ENCODE measurements around the gene TMEM51. TPM values are rescaled to one million over a fixed set of nuclear protein-coding genes. Genes with fewer than 3 reads are reported as not detected.
A peak's percentile ranks its signal among the peaks of the same experiment; 100 is the strongest.

The TMEM51 gene
- total and polyA plus RNA-seq, 2 of the 4 experiments (the other 2 are of a cell fraction) = 2.7 to 10.2 TPM

- no peaks in the 10 kb centered on the region for H3K9me3 ChIP-seq (ENCODE audit: control insufficient read depth, insufficient read depth, low read length)
- H2AK5ac ChIP-seq (ENCODE audit: low read depth, low read length) = no peak overlapping the region
- no peak overlapping the region for H4K8ac ChIP-seq (ENCODE audit: low read depth in 2 of 2, low read length in 2 of 2)
- H3K18ac ChIP-seq (ENCODE audit: low read depth, low read length) = no peak overlapping the region; the same call in 1 of the 2 replicates
- no peak overlapping the region for H3K14ac ChIP-seq (replicated peaks; ENCODE audit: low read depth, low read length)
- peak overlapping the region; percentile 63; the same call in 1 of the 2 replicates for H3K27ac ChIP-seq (ENCODE audit: insufficient read depth, low read length)
- peaks cover 17% of the 10 kb centered on the region for H3K27me3 ChIP-seq (ENCODE audit: control insufficient read depth, insufficient read depth, low read length)
- ATAC-seq (ENCODE audit: low read depth) (peak; percentile 25), DNase-seq (peak; percentile 44)
- no peak overlapping the region for H3K4me3 ChIP-seq (ENCODE audit: insufficient read depth, low read depth, low read length)
- TF ChIP-seq RCOR1 (IDR thresholded peaks at IDR 0.05; ENCODE audit: insufficient replicate concordance, low read length) (no peak), MAFK (IDR thresholded peaks at IDR 0.05; ENCODE audit: low read depth, low read length) (no peak)
- no peak overlapping the region for H2BK20ac ChIP-seq (ENCODE audit: low read depth, low read length)
- H3K79me1 ChIP-seq (ENCODE audit: low read depth in 1 of 2, low read length in 2 of 2) = no peaks in the 10 kb centered on the region
- BruUV-seq (replicated peaks) = no TSS peak
- peaks cover 8% of the 10 kb centered on the region; the same call in 1 of the 2 replicates for H3K4me1 ChIP-seq (ENCODE audit: control insufficient read depth, insufficient read depth, low read length)
- ChIA-PET POLR2A (ENCODE audit: unreplicated experiment) (no interaction called here), CTCF (no interaction called here)
- intact Hi-C loops (cut with micrococcal nuclease) = loop anchor here (5.0 kb wide), 1 partner anchor 33 kb away; no protein-coding TSS in a partner anchor
- no peak overlapping the region for H4K91ac ChIP-seq (ENCODE audit: insufficient read depth, low read depth, low read length)
- H3K9ac ChIP-seq (ENCODE audit: low read depth, low read length) = no peak overlapping the region
- H3K4me2 ChIP-seq (ENCODE audit: low read depth, low read length) = no peak overlapping the region
- no peak overlapping the region for H2BK120ac ChIP-seq (ENCODE audit: low read depth, low read length)
- no peak overlapping the region for H2BK15ac ChIP-seq (ENCODE audit: low read depth, low read length)
- no peak overlapping the region for H3K56ac ChIP-seq (ENCODE audit: extremely low read depth, insufficient read depth, low read length)
- dilution Hi-C loops (cut with HindIII; ENCODE audit: low sequenced_read_pairs, unreplicated experiment) = no loop called here
- no peak overlapping the region for H3K23ac ChIP-seq (ENCODE audit: low read depth, low read length)
- in situ Hi-C loops (cut with MboI; ENCODE audit: low sequenced_read_pairs) = no loop called here
- no peaks in the 10 kb centered on the region for H3K9me1 ChIP-seq (ENCODE audit: insufficient read depth, low read length)
- H2AK9ac ChIP-seq (replicated peaks; ENCODE audit: low read depth, low read length, poor library complexity) = no peak overlapping the region
- H4K20me1 ChIP-seq (ENCODE audit: insufficient read depth, low read length) = no peaks in the 10 kb centered on the region
- 14% methylated on average over 1 of the region's 11 CpGs; no CpG with 5 or more reads in 1 of the 2 experiments for WGBS, 2 experiments (ENCODE audit: extremely low coverage in 2 of 2, insufficient read length in 1 of 2)
- no peak overlapping the region for H3K4ac ChIP-seq (ENCODE audit: low read depth, low read length)
- no peak overlapping the region for H2AFZ ChIP-seq (replicated peaks; ENCODE audit: low read length, poor library complexity)
- no peak overlapping the region for H2BK5ac ChIP-seq (ENCODE audit: low read depth, low read length, poor library complexity, severe bottlenecking)
- H3K36me3 ChIP-seq (ENCODE audit: control insufficient read depth, insufficient read depth, low read length) = no peaks in the 10 kb centered on the region
- no peak overlapping the region; the same call in 1 of the 2 replicates for H4K5ac ChIP-seq (ENCODE audit: low read depth, low read length)
Observed at GRCh38 chr1:15245593-15246360, 92.2 kb downstream of the TMEM51 start.

Measured in IMR-90 (cell line).